ENCODE data around the gene TLL1.

The TLL1 gene

DNA sequence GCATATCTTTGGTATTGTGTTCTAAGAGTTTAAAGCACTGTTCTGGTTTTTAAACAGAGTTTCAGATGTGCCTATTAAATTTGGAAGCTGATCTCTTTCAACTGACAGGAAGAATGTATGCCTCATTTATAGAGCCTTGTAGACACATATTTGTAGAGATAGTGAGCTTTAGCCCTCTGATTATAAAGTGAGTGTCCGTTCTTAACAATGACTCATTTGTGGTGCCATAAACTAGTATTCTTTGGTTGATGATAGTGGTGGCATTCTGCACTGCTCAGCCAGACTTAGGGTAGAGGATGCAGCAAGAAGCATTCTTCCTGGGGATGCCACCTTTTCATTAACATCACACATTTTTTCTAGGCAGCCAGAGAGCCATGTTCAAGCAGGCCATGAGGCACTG is 121.7 kb downstream of the TLL1 start:
- TF ChIP-seq EZH2phosphoT487 (IDR thresholded peaks at IDR 0.05; ENCODE audit: low read depth) = no peak
- TF ChIP-seq, protein P1, sequence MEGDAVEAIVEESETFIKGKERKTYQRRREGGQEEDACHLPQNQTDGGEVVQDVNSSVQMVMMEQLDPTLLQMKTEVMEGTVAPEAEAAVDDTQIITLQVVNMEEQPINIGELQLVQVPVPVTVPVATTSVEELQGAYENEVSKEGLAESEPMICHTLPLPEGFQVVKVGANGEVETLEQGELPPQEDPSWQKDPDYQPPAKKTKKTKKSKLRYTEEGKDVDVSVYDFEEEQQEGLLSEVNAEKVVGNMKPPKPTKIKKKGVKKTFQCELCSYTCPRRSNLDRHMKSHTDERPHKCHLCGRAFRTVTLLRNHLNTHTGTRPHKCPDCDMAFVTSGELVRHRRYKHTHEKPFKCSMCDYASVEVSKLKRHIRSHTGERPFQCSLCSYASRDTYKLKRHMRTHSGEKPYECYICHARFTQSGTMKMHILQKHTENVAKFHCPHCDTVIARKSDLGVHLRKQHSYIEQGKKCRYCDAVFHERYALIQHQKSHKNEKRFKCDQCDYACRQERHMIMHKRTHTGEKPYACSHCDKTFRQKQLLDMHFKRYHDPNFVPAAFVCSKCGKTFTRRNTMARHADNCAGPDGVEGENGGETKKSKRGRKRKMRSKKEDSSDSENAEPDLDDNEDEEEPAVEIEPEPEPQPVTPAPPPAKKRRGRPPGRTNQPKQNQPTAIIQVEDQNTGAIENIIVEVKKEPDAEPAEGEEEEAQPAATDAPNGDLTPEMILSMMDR (IDR thresholded peaks at IDR 0.05; ENCODE audit: low read depth, low read length) = no peak
- no peak overlapping the region for H3K9ac ChIP-seq (ENCODE audit: low read length)
- no peaks in the 10 kb centered on the region for H3K36me3 ChIP-seq (replicated peaks; ENCODE audit: low read depth, low read length)
- no peaks in the 10 kb centered on the region for H3K9me3 ChIP-seq (ENCODE audit: insufficient read depth, low read length)
- H3K4me3 ChIP-seq (ENCODE audit: low read length) = no peak overlapping the region
- H3K4me2 ChIP-seq (ENCODE audit: low read length) = no peak overlapping the region
- H4K20me1 ChIP-seq (ENCODE audit: insufficient read depth, low read length) = no peaks in the 10 kb centered on the region
- H3K4me1 ChIP-seq (ENCODE audit: low read length) = no peaks in the 10 kb centered on the region
- no peak overlapping the region for H2AFZ ChIP-seq (ENCODE audit: low read depth, low read length)
- H3K79me2 ChIP-seq (ENCODE audit: low read length) = no peaks in the 10 kb centered on the region
- no peak overlapping the region for H3K27ac ChIP-seq (ENCODE audit: low read length)
- H3K27me3 ChIP-seq (ENCODE audit: low read depth, low read length) = no peaks in the 10 kb centered on the region

DNA sequence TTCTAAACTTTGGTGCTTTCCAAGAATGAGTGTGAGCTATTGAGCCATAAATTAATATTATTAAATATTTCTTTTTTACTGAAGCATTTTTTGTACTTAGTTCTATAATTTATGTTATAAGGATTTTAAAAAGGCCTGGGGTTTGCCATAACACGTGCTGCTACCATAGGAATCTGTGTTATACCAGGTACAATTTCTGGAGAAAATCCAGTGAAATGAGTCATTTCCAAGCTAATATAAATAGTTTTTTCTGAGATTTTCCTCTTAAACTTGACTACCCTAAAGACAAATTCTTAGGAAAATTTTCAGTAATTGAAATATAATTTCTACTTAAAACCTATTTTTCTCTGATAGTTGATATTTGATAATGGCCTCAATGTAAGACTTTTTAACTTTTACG is 130.8 kb downstream of the TLL1 start:
- no peak overlapping the region for H2AFZ ChIP-seq (ENCODE audit: low read depth, low read length)
- no peaks in the 10 kb centered on the region for H3K79me2 ChIP-seq (ENCODE audit: low read length)
- H3K9ac ChIP-seq (ENCODE audit: low read length) = no peak overlapping the region
- TF ChIP-seq EZH2phosphoT487 (IDR thresholded peaks at IDR 0.05; ENCODE audit: low read depth) = no peak
- TF ChIP-seq, protein P1 (IDR thresholded peaks at IDR 0.05; ENCODE audit: low read depth, low read length) = no peak
- H3K4me1 ChIP-seq (ENCODE audit: low read length) = no peaks in the 10 kb centered on the region
- no peaks in the 10 kb centered on the region for H3K36me3 ChIP-seq (replicated peaks; ENCODE audit: low read depth, low read length)
- H4K20me1 ChIP-seq (ENCODE audit: insufficient read depth, low read length) = no peaks in the 10 kb centered on the region
- no peak overlapping the region for H3K4me3 ChIP-seq (ENCODE audit: low read length)
- no peak overlapping the region for H3K4me2 ChIP-seq (ENCODE audit: low read length)
- no peaks in the 10 kb centered on the region for H3K9me3 ChIP-seq (ENCODE audit: insufficient read depth, low read length)
- no peak overlapping the region for H3K27ac ChIP-seq (ENCODE audit: low read length)
- H3K27me3 ChIP-seq (ENCODE audit: low read depth, low read length) = no peaks in the 10 kb centered on the region

DNA sequence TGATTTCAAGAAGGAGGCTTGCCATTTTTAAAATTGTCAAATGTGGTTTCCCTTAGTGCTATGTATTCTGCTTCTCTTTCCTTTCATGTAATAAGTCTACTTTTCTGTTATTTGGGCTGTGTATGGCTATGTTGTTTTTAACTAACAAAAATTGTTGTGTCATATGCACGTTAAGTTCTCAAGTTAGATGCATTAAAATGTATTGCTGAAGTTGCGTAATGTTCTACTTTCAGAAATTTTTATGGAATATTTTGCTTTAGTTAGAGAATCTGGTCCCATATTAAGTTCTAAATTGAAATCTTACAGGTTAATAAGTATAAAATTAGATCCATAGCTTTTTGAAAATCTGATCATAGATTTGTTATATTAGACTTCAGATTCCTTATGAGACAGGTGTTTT is 133.2 kb downstream of the TLL1 start:
- no peaks in the 10 kb centered on the region for H3K27me3 ChIP-seq (ENCODE audit: low read depth, low read length)
- no peak overlapping the region for H3K9ac ChIP-seq (ENCODE audit: low read length)
- TF ChIP-seq, protein P1 (IDR thresholded peaks at IDR 0.05; ENCODE audit: low read depth, low read length) = no peak
- TF ChIP-seq EZH2phosphoT487 (IDR thresholded peaks at IDR 0.05; ENCODE audit: low read depth) = no peak

DNA sequence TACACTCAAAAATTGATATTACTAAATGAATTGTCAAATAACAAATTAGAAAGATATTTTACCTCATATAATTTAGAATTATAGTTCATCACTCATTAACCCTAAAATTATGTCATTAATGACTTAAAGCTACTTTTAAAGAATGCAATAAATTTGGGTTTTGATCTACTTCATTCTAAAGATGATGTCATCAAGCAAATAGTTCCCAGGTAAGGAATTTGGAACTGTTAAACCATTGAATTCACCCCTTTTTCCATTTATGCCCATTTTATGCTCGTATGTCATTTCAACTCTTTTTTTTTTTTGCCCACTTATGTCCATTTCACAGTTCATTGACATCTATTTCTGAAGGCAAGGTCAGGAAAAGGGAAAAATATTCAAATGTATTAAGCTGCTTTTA is 135.5 kb downstream of the TLL1 start:
- no peaks in the 10 kb centered on the region for H3K36me3 ChIP-seq (replicated peaks; ENCODE audit: low read depth, low read length)
- H2AFZ ChIP-seq (ENCODE audit: low read depth, low read length) = no peak overlapping the region
- H3K4me3 ChIP-seq (ENCODE audit: low read length) = no peak overlapping the region
- no peaks in the 10 kb centered on the region for H3K27me3 ChIP-seq (ENCODE audit: low read depth, low read length)
- H3K4me2 ChIP-seq (ENCODE audit: low read length) = no peak overlapping the region
- no peaks in the 10 kb centered on the region for H4K20me1 ChIP-seq (ENCODE audit: insufficient read depth, low read length)
- no peak for TF ChIP-seq EZH2phosphoT487 (IDR thresholded peaks at IDR 0.05; ENCODE audit: low read depth)
- TF ChIP-seq, protein P1 (IDR thresholded peaks at IDR 0.05; ENCODE audit: low read depth, low read length) = no peak
- 0 out of 2 replicates have a peak, but pooled peaks cover 3% of the 10 kb centered on the region for H3K9me3 ChIP-seq (ENCODE audit: insufficient read depth, low read length)
- no peak overlapping the region for H3K27ac ChIP-seq (ENCODE audit: low read length)
- H3K9ac ChIP-seq (ENCODE audit: low read length) = no peak overlapping the region
- H3K4me1 ChIP-seq (ENCODE audit: low read length) = no peaks in the 10 kb centered on the region
- H3K79me2 ChIP-seq (ENCODE audit: low read length) = no peaks in the 10 kb centered on the region

More for the DNA sequence above, 133.2 kb downstream of the TLL1 start:
- Histone ChIP-seq H2AFZ (ENCODE audit: low read depth, low read length) (no peak overlapping the region), H3K36me3 (replicated peaks; ENCODE audit: low read depth, low read length) (no peaks in the 10 kb centered on the region), H3K4me2 (ENCODE audit: low read length) (no peak overlapping the region), H3K9me3 (ENCODE audit: insufficient read depth, low read length) (0 out of 2 replicates have a peak, but pooled peaks cover under 1% of the 10 kb centered on the region), H3K79me2 (ENCODE audit: low read length) (no peaks in the 10 kb centered on the region), H4K20me1 (ENCODE audit: insufficient read depth, low read length) (no peaks in the 10 kb centered on the region), H3K4me1 (ENCODE audit: low read length) (no peaks in the 10 kb centered on the region), H3K27ac (ENCODE audit: low read length) (no peak overlapping the region), H3K4me3 (ENCODE audit: low read length) (no peak overlapping the region)
